Sigmoid colon (tissue), 4 donors: ENCODE results near the gene LRP1.

Source experiments
- EP300 ChIP-seq, 4 donors: sonication (generic); formaldehyde crosslinking; IDR thresholded peaks; one replicate each; pipeline ENCODE4 v1.6.1; 2017; ENCODE audit warnings: antibody characterized with exemption in 4 of 4
- POLR2A ChIP-seq, 2 donors: fragments of 450-650 bp; IDR thresholded peaks; one replicate each; pipeline ENCODE4 v1.6.1; 2016; ENCODE audit warnings: antibody characterized with exemption in 2 of 2, mild to moderate bottlenecking in 2 of 2, moderate library complexity in 2 of 2
- POLR2AphosphoS5 ChIP-seq, 4 donors: sonication (generic); formaldehyde crosslinking; IDR thresholded peaks; one replicate each; pipeline ENCODE4 v1.6.1; 2017; ENCODE audit warnings: antibody characterized with exemption in 4 of 4
- TF ChIP-seq, protein P1 (sequence below), 4 experiments: fragments of 450-650 bp in 3 of 4; fragments of 200-600 bp in 1 of 4; IDR thresholded peaks; one replicate each; pipeline ENCODE4 v1.5.1; 2016 to 2019; ENCODE audit warnings: antibody characterized with exemption in 4 of 4, mild to moderate bottlenecking in 3 of 4, moderate library complexity in 2 of 4

DNA sequence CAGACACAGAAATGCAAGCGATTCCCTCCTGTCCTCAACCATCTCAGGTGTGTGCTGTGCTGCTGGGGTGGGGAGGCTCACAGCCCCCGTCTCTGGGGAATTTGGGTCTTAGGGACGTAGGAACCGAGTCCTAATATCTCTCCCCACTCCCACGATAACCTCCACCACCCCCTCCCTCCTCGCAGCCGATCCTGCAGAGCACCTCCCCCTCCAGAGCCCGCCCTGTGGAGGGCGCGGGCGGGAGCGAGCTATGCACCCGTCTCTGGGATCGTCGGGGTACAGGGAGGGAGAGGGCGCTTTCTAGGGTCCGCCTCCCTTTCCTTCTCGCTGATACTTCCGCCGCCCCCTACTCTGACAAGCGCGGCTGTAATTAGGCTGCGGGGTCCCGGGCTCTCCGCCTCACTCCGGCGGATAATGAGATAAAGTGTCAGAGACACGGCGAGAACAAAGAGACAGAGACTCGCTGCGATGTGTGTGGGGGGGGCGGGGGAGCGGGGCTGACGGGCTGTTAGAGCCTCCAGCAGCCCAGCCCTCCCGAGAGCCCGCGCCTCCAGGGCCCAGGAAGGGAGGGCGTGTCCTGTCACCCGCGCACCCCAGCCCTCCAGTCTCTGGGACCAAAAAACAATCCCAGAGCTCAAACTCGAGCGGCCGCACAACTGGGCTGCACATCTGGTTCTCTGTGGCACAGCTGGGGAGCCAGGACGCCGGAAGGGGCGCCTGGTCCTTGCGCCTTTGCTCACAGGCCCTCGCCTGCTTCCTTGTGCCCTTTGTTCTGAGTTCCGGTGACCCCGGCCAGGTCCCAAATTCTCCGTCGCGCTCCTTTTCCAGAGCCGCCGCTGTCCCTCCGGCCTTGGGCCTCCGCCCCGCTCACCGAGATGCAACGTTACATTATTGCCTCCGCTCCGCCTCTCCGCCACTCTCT lies 109.9 kb downstream of the LRP1 start:
- no peak for TF ChIP-seq POLR2A (IDR thresholded peaks at IDR 0.05)
- TF ChIP-seq EP300 (IDR thresholded peaks at IDR 0.05), result no peak
- TF ChIP-seq, protein P1, sequence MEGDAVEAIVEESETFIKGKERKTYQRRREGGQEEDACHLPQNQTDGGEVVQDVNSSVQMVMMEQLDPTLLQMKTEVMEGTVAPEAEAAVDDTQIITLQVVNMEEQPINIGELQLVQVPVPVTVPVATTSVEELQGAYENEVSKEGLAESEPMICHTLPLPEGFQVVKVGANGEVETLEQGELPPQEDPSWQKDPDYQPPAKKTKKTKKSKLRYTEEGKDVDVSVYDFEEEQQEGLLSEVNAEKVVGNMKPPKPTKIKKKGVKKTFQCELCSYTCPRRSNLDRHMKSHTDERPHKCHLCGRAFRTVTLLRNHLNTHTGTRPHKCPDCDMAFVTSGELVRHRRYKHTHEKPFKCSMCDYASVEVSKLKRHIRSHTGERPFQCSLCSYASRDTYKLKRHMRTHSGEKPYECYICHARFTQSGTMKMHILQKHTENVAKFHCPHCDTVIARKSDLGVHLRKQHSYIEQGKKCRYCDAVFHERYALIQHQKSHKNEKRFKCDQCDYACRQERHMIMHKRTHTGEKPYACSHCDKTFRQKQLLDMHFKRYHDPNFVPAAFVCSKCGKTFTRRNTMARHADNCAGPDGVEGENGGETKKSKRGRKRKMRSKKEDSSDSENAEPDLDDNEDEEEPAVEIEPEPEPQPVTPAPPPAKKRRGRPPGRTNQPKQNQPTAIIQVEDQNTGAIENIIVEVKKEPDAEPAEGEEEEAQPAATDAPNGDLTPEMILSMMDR (IDR thresholded peaks at IDR 0.05), result no peak
- no peak for TF ChIP-seq POLR2AphosphoS5 (IDR thresholded peaks at IDR 0.05)
